PFSK-1 (cell line): ENCODE data around the gene KCP.

Experiments
- POLR2AphosphoS5 ChIP-seq: IDR thresholded peaks from 2 replicates; pipeline ENCODE4 v1.6.1; 2012; ENCODE audit warnings: low read depth, mild to moderate bottlenecking, control low read depth, low read length, moderate library complexity
- SIN3A ChIP-seq: IDR thresholded peaks from 2 replicates; pipeline ENCODE4 v1.6.1; 2012; ENCODE audit warnings: mild to moderate bottlenecking, low read length, moderate library complexity, borderline replicate concordance; ENCODE audit not compliant: insufficient read depth
- TF ChIP-seq, protein P1 (sequence below), 2 experiments: IDR thresholded peaks; 2 replicates each; pipeline versions ENCODE4 v1.6.1 to v1.8.0; 2011 to 2012; ENCODE audit warnings: low read depth in 2 of 2, low read length in 2 of 2, control low read depth in 1 of 2, inconsistent platforms in 1 of 2, mild to moderate bottlenecking in 1 of 2, moderate library complexity in 1 of 2; ENCODE audit not compliant: insufficient read depth in 1 of 2

DNA sequence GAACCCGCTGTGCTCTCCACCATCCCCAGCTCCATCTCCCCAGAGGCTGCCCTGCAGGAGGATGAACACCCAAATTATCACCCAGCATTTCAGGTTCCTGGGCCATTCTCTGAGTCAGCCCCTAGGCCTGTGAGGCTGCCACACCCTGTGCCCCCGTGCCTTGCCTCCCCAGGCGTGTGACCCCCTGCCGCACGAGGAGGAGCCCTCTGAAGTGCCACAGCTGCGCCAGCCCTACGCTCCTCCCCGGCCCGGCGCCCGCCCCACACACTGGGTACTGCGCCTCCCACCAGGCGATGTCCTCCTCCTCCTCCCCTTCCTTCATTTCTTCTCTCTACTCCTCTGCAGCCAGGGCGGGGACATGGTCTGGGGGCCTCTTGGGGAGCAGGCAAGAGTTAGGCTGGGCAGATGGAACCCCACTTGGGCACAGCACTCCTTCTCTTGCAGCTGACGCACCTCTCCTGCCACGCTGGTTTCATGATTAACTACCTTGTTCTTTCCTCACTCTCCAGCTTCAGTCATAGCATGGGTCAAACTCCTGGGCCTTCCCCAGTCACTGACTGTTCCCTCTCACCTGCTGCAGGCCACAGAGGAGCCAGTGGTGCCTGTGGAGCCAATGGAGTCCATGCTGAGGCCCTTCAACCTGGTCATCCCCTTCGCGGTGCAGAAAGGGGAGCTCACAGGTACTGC is 60.6 kb downstream of the KCP start:
- TF ChIP-seq, protein P1, sequence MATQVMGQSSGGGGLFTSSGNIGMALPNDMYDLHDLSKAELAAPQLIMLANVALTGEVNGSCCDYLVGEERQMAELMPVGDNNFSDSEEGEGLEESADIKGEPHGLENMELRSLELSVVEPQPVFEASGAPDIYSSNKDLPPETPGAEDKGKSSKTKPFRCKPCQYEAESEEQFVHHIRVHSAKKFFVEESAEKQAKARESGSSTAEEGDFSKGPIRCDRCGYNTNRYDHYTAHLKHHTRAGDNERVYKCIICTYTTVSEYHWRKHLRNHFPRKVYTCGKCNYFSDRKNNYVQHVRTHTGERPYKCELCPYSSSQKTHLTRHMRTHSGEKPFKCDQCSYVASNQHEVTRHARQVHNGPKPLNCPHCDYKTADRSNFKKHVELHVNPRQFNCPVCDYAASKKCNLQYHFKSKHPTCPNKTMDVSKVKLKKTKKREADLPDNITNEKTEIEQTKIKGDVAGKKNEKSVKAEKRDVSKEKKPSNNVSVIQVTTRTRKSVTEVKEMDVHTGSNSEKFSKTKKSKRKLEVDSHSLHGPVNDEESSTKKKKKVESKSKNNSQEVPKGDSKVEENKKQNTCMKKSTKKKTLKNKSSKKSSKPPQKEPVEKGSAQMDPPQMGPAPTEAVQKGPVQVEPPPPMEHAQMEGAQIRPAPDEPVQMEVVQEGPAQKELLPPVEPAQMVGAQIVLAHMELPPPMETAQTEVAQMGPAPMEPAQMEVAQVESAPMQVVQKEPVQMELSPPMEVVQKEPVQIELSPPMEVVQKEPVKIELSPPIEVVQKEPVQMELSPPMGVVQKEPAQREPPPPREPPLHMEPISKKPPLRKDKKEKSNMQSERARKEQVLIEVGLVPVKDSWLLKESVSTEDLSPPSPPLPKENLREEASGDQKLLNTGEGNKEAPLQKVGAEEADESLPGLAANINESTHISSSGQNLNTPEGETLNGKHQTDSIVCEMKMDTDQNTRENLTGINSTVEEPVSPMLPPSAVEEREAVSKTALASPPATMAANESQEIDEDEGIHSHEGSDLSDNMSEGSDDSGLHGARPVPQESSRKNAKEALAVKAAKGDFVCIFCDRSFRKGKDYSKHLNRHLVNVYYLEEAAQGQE (IDR thresholded peaks at IDR 0.05; ENCODE audit: insufficient read depth in 1 of 2, low read depth in 2 of 2, low read length in 2 of 2): no peak
- TF ChIP-seq POLR2AphosphoS5: no peak
- no peak for TF ChIP-seq SIN3A
